ENCODE data around the gene DPYSL5. TPM values are rescaled to one million over a fixed set of nuclear protein-coding genes. Genes with fewer than 3 reads are reported as not detected.

Gene DPYSL5
- total and polyA plus RNA-seq, 2 donors (not counting 1 experiment from before 2014, with no cell fraction given), result not detected

DNA sequence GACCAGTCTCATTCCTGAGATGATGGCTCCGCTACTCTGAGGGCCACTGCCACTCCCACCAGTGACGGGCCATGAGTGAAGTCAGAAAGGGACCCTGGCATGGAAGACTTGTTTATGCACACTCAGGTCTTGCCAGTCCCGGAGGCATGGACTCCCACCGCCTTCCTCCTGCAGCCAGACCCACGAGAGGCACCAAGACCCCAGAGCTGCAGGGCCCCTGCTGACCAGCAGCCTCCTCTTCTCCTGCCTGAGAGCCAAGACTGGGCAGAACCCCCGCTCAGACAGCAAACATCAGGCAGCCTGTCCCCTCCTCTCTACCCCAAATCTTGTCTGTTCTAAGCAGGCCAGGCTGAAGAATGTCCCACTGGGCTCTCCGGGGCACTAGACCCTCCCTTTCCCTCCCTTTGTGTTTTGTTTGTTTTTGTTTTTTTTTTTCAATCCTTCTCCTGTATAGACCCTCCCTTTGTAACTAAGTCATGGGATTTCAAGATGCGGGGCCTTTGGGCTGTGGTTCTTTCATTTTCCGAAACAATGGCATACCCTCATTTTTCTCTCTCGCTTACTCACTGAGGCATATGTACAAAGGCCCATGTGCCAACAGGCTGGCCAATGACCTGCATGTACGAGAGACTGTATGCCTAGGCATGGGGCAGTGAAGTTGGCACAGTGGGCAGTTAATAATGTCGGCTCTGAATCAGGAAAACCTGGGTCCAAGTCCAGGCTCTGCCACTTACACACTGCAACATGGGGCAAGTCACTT is 98.2 kb downstream of the DPYSL5 start:
- Histone ChIP-seq H2AFZ (ENCODE audit: low read length) (no peak overlapping the region), H3K9me3 (ENCODE audit: control insufficient read depth, insufficient read depth, low read depth, low read length) (no peaks in the 10 kb centered on the region)
- TF ChIP-seq EZH2 (IDR thresholded peaks at IDR 0.05; ENCODE audit: low read length, missing control alignments), result no peak
- TF ChIP-seq, protein P1, sequence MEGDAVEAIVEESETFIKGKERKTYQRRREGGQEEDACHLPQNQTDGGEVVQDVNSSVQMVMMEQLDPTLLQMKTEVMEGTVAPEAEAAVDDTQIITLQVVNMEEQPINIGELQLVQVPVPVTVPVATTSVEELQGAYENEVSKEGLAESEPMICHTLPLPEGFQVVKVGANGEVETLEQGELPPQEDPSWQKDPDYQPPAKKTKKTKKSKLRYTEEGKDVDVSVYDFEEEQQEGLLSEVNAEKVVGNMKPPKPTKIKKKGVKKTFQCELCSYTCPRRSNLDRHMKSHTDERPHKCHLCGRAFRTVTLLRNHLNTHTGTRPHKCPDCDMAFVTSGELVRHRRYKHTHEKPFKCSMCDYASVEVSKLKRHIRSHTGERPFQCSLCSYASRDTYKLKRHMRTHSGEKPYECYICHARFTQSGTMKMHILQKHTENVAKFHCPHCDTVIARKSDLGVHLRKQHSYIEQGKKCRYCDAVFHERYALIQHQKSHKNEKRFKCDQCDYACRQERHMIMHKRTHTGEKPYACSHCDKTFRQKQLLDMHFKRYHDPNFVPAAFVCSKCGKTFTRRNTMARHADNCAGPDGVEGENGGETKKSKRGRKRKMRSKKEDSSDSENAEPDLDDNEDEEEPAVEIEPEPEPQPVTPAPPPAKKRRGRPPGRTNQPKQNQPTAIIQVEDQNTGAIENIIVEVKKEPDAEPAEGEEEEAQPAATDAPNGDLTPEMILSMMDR (conservative IDR thresholded peaks at IDR 0.05 in 1 of 2, IDR thresholded peaks at IDR 0.05 in 1 of 2; ENCODE audit: low read depth in 1 of 2, low read length in 2 of 2), result no peak

GRCh38 chr2:26946841-26947784 is 99.2 kb downstream of the DPYSL5 start:
- Histone ChIP-seq H3K4me3 (replicated peaks in 1 of 4; ENCODE audit: control extremely low read depth in 1 of 4, insufficient read depth in 1 of 4, low read depth in 3 of 4, low read length in 4 of 4) (no peak overlapping the region), H4K20me1 (ENCODE audit: control insufficient read depth, extremely low read depth, insufficient read depth, low read length) (no peaks in the 10 kb centered on the region), H3K4me1 (ENCODE audit: control insufficient read depth, extremely low read depth, insufficient read depth, low read length) (no peaks in the 10 kb centered on the region), H3K9me3 (ENCODE audit: control insufficient read depth, insufficient read depth, low read depth, low read length) (no peaks in the 10 kb centered on the region), H3K36me3 (ENCODE audit: control insufficient read depth, insufficient read depth, low read length) (no peaks in the 10 kb centered on the region), H3K27ac (ENCODE audit: insufficient read depth, low read length) (no peak overlapping the region), H3K79me2 (ENCODE audit: control insufficient read depth, insufficient read depth, low read length) (no peaks in the 10 kb centered on the region), H2AFZ (ENCODE audit: low read length) (no peak overlapping the region), H3K27me3 (ENCODE audit: control insufficient read depth, insufficient read depth, low read length) (peaks cover 17% of the 10 kb centered on the region), H3K4me2 (ENCODE audit: extremely low read depth, insufficient read depth, low read length) (peak overlapping the region; percentile 48), H3K9ac (ENCODE audit: insufficient read depth, low read length) (no peak overlapping the region)
- TF ChIP-seq, protein P1 (conservative IDR thresholded peaks at IDR 0.05 in 1 of 2, IDR thresholded peaks at IDR 0.05 in 1 of 2; ENCODE audit: low read depth in 1 of 2, low read length in 2 of 2), result no peak
- TF ChIP-seq EZH2 (IDR thresholded peaks at IDR 0.05; ENCODE audit: low read length, missing control alignments), result no peak
- peak; percentile 44 to 66 for DNase-seq (ENCODE audit: low read depth in 2 of 2)

More for the DNA sequence above, 98.2 kb downstream of the DPYSL5 start:
- Histone ChIP-seq H3K4me1 (ENCODE audit: control insufficient read depth, extremely low read depth, insufficient read depth, low read length) (no peaks in the 10 kb centered on the region), H3K79me2 (ENCODE audit: control insufficient read depth, insufficient read depth, low read length) (no peaks in the 10 kb centered on the region), H4K20me1 (ENCODE audit: control insufficient read depth, extremely low read depth, insufficient read depth, low read length) (no peaks in the 10 kb centered on the region), H3K27me3 (ENCODE audit: control insufficient read depth, insufficient read depth, low read length) (peaks cover 17% of the 10 kb centered on the region), H3K27ac (ENCODE audit: insufficient read depth, low read length) (no peak overlapping the region), H3K4me3 (replicated peaks in 1 of 4; ENCODE audit: control extremely low read depth in 1 of 4, insufficient read depth in 1 of 4, low read depth in 3 of 4, low read length in 4 of 4) (no peak overlapping the region), H3K36me3 (ENCODE audit: control insufficient read depth, insufficient read depth, low read length) (no peaks in the 10 kb centered on the region), H3K9ac (ENCODE audit: insufficient read depth, low read length) (no peak overlapping the region), H3K4me2 (ENCODE audit: extremely low read depth, insufficient read depth, low read length) (no peak overlapping the region)
- no peak for DNase-seq (ENCODE audit: low read depth in 2 of 2)

GRCh38 chr2:26948800-26949199 is 100.9 kb downstream of the DPYSL5 start:
- Histone ChIP-seq H3K36me3 (ENCODE audit: control insufficient read depth, insufficient read depth, low read length) (no peaks in the 10 kb centered on the region), H3K4me2 (ENCODE audit: extremely low read depth, insufficient read depth, low read length) (no peak overlapping the region), H3K9ac (ENCODE audit: insufficient read depth, low read length) (no peak overlapping the region), H3K27ac (ENCODE audit: insufficient read depth, low read length) (no peak overlapping the region), H3K79me2 (ENCODE audit: control insufficient read depth, insufficient read depth, low read length) (no peaks in the 10 kb centered on the region), H3K4me1 (ENCODE audit: control insufficient read depth, extremely low read depth, insufficient read depth, low read length) (no peaks in the 10 kb centered on the region), H3K4me3 (replicated peaks in 1 of 4; ENCODE audit: control extremely low read depth in 1 of 4, insufficient read depth in 1 of 4, low read depth in 3 of 4, low read length in 4 of 4) (no peak overlapping the region), H3K9me3 (ENCODE audit: control insufficient read depth, insufficient read depth, low read depth, low read length) (no peaks in the 10 kb centered on the region), H2AFZ (ENCODE audit: low read length) (no peak overlapping the region), H4K20me1 (ENCODE audit: control insufficient read depth, extremely low read depth, insufficient read depth, low read length) (no peaks in the 10 kb centered on the region), H3K27me3 (ENCODE audit: control insufficient read depth, insufficient read depth, low read length) (peaks cover 17% of the 10 kb centered on the region)
- no peak for DNase-seq (ENCODE audit: low read depth in 2 of 2)
- TF ChIP-seq, protein P1 (conservative IDR thresholded peaks at IDR 0.05 in 1 of 2, IDR thresholded peaks at IDR 0.05 in 1 of 2; ENCODE audit: low read depth in 1 of 2, low read length in 2 of 2), result no peak
- no peak for TF ChIP-seq EZH2 (IDR thresholded peaks at IDR 0.05; ENCODE audit: low read length, missing control alignments)
